Astrocyte of the hippocampus (primary cell): ENCODE data around the gene TMEM63A.
"Not testable (repeated sequence)": the region's sequence is repeated elsewhere in the genome, so short reads cannot be mapped to it uniquely, and the experiment has no call there.

Experiments
- DNase-seq: peaks from one replicate; pipeline ENCODE4 v3.0.0; 2011; ENCODE audit warnings: low read depth, low spot score

Gene TMEM63A

DNA sequence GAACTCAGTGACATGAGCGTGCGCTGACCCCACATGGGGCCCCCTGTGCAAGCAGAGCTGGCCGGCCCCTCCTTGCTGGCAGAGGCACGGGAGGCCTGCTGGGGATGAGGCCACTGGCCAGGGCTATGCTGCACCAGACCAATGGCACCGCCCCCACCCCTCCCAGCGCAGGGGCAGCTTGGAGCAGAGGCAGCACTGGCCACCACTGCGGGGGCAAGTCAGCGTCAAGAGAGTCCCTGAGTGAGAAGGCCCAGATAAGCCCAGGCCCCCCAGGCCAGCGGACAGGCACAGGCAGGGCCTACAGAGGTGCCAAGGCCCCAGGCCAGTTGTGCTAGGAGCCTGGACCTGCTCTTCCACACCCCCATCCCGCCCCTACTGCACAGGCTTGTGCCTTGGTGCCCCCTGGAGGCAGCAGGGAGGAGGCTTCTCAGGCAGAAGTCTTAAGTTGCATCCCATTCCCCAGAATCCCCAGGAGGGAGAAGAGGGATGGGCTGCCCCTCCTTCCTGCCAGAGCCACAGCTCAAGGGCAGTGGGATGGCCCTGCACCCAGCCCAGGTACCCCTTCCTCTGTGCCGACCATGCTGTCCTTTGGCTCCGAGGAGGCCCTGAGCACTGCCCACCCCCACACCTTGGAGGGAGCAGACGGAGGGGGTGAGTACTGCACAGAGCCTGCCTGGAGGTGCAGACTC lies 36.5 kb downstream of the TMEM63A start:
- DNase-seq: peak; percentile 88

DNA sequence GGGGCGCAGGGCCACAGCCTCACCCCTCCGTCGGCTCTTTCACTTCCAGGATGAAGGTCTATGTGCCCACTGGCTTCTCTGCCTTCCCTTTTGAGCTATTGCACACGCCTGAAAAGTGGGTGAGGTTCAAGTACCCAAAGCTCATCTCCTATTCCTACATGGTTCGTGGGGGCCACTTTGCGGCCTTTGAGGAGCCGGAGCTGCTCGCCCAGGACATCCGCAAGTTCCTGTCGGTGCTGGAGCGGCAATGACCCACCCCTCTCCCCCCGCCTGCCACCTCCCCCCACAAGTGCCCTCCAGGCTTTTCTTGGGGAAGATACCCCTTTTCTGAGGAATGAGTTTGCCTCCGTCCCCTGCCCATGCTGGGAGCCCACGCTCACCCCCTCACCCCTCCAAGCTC lies 37.1 kb downstream of the TMEM63A start:
- DNase-seq: no peak

DNA sequence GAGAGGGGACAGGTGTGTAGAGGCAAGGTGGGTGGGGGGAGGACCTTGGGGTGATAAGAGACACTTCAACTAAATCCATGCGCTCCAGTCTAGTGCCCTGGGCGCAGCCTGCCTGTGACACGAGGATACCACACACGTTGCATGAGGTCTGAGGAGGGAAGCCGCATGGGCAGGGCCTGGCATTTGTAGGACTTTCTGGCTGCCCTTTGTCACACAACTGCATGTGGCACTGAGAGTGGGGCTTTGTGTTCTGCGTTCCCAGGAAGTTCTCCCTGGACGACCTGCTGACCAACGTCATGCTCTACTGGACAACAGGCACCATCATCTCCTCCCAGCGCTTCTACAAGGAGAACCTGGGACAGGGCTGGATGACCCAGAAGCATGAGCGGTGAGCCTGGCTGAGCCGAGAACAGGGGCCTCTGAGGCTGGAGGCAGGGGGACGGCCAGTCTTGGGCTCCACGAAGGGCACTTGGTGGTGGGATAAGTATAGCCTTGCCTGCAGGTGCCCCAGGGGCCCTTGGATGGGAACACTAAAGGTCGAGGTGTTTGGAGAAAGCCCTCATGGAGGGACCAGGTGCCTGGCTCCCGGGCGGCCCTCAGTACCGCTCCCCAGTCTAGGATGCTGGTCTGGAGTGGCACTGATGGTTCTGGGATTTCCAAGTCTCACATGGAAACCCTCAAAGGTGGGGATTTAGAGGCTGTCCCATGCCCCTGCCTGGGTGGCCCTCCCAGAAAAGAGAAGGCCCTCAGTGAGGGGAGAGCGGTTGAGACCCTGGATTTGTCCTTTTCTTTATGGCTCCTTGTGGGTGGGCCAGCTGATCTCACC lies 37.7 kb downstream of the TMEM63A start:
- DNase-seq: no peak

DNA sequence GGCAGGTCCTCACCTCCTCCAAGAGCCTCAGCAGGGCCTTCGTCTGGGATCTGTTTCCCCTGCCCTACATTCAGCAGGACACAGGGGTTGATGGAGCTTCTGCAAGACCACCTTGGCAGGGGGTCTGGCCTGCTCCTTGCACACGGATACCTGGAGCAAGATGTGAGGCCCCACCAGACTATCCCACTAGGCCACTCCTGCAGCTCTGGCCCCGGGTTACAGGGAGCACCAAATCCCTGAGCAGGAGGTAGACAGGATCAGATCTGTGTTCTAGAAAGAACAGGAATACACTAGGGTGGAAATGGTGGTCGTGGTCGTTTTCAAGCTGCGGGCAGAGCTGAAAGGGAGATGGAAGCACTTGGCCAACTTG lies 38.8 kb downstream of the TMEM63A start:
- DNase-seq: no peak

DNA sequence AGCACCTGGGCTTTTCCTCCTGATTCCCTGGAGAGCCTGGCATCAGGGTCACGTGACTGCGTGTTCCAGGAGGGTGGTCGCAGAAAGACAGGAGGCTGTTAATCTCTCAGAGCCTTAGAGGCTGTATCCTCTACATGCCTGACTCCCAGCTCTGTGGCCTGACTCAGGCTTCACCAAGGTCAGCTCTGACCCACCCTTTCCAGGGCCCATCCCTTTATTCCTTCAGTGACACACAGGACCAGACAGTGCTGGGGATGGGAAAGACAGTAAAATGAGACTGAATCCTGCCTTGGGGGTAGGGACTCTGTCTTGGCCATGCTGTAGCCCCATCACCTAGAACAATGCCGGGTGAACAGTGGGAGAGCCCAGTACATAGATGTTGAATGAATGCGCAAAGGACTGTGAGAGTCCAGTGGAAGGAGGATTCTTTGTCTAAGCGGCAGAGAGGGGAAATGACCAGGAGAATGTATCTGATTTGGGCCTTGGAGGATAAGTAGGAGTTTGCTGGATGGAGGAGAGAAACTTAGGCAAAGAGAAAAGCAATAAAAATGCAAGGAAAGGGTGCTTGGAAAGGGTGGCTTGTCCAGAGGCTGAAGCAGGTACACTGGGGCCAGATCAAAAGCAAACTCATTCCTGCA lies 39.3 kb downstream of the TMEM63A start:
- DNase-seq: no peak

DNA sequence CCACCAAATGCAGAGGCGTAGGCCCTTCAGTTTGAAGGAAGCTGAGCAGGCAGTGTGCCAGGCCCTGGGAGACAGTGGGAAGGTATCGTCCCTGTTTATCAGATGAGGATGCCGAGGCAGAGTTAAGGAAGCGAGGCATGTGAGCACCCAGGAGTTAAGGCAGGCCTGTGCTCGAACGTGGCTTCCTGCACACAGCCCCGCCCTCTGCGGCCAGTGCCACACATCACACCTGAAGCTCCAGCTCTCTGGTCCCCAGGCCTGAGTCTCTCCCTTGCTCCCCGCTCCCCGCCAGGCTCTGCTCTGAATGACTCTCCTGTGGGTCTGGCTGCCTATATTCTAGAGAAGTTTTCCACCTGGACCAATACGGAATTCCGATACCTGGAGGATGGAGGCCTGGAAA lies 40.1 kb downstream of the TMEM63A start:
- DNase-seq: no peak

DNA sequence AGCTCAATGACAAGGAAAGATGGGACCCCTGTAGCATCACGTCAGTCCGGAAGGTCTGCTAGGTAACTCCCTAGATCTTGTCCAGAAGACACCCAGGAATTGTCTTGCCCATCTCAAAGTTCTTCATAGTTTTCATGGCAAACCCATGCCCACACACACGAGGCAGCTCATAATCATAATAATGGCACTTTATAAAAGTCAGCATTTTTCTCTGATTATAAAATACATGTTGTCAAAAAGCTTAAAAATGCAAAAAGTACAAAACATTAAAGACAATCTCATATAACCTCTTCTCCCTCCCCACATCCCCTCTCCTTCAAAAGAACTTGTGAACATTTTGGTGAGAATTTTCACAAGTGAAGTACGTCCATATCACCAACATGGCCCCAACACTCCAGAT lies 41.5 kb downstream of the TMEM63A start:
- no peak for DNase-seq

DNA sequence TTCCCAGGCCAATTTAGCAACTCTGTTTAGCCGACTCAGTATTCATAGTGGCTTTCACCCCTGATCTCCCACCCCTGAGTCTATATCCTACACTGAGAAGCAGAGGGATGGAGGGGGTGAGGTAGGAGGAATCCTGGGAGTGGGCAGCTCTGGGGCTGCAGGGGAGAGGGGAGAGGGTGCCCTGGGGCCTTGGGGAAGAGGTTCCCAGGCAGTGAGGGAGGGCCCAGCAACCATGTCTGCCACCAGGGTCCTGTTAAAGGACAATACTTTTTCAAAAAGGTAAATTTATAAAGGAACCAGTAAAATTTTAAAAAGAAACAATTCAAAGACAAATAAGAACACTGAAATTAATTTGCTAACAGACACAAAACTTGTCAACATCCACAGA lies 42.0 kb downstream of the TMEM63A start:
- no peak for DNase-seq

DNA sequence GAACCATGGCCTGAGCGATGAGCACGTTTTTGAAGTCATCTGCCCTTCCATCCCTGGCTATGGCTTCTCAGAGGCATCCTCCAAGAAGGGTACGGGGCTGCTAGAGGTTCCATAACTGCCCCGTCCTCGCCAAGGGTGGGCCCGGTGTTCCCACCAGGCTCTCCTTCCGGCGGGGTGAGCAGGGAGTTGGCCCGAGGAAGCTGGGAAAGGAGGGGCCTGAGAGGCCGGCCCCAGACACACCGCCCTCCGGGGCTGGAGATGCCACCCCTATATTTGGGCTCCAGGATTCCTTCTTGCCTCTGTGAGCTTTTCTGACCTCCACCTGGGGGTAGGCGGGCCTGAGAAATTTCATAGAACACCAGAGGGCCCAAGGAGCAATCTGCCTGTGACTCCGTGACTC lies 43.4 kb downstream of the TMEM63A start:
- no peak for DNase-seq

DNA sequence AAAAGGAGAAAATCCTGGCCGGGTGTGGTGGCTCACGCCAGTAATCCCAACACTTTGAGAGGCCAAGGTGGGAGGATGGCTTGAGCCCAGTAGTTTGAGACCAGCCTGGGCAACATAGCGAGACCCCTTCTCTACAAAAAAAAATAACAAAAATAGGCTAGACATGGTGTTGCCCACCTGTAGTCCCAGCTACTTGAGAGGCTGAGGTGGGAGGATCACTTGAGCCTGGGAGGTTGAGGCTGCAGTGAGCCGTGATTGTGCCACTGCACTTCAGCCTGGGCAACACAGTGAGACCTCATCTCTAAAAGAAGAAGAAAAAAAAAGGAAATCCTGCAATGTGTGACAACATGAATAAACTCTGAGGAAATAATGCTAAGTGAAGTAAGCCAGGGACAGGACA lies 45.9 kb downstream of the TMEM63A start:
- not testable (repeated sequence) for DNase-seq

DNA sequence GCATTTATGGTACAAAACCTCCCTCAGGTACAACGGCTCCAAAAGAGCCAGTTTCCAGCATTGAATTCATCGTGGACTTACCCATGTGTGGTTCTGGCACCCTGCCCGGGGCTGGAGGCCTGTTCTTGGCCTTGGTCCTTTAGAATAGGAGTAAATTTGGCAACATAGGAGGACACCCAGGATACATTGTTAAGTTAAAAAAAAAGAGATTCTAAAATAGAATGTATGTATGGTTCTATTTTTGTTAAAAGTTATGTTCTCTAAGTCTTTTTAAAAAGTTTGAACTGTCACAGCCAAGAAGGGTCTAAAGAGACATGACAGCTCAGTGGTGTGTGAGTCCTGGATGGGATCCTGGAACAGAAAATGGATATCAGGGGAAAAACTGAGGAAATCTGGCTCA lies 46.3 kb downstream of the TMEM63A start:
- peak; percentile 71 for DNase-seq

DNA sequence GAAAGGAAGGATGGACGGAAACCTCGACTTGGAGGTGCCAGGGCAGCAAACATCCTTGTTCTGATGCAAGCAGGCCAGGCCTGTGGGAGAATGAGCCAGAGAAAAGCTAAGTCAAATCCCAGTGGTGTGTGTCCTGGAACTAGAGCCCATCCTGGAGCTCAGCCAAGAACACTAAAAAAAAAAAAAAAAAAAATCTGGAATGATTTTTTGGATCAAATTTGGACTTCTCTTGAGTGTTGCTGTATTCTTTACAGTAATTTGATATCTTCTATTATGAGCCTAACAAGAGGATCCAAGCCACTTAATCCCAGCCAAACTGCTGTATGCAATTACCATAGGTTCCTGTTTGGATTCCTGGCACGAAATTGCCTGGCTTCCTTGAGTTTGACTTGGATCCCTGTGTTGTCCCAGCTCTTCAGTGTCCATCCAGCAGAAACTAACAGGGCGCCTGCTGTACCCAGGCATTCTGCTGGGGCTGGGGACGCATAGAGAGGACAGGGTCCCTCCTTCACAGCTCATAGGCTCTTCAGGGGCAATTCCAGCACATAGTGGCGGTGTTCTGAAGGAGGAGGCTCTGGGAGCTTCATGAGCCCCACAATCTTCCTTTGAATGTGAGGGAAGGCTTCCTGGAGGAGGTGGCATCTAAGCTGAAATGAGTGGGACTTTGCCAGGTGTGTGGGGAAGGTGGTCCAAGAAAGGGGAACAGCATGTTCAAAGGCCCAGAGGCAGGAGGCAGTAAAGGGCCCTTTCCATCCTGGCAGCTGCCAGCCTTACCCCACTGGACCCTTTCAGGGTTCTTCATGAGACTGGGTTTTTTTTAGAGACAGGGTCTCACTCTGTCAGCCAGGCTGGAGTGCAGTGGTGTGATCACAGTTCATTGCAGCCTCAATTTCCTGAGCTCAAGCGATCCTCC lies 47.5 kb downstream of the TMEM63A start:
- peak; percentile 56 for DNase-seq

DNA sequence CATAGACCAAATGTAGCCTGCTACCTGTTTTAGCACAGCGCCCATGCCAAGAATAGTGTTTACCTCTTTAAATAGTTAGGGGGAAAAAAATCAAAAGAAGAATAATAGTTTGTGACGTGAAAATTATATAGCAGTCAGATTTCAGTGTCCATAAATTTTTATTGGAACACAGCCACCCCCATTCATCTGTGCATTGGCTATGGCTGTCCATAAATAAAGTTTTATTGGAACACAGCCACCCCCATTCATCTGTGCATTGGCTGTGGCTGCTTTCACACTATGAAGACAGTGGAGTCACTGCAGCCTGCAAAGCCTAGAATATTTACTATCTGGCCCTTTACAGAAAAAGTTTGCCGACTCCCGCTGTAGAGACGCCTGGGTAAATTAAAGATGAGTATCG lies 51.3 kb downstream of the TMEM63A start:
- DNase-seq: no peak

DNA sequence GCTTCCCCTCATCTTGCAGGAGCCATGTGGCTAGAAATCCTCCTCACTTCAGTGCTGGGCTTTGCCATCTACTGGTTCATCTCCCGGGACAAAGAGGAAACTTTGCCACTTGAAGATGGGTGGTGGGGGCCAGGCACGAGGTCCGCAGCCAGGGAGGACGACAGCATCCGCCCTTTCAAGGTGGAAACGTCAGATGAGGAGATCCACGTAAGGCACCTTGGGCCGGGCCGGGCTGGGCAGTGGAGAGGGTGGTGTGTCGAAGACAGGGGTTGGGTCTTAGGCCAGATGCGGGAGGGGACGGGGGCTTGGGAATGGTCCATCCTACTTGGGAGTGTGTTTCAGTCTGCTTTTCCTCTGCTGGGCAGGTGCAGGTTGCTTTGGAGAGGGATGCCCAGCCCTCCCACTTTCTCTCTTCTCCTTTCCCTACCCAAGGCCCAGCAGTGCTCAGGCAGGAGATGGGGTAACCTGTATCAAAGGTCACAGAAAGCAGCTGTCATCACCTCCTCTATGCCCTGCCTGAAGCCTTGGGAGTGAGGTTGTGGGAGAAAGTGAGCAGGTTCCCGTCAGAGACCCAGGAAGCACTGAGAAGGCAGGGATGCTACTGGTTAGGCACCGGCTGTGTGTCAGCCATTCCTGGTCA lies 53.4 kb downstream of the TMEM63A start:
- no peak for DNase-seq

DNA sequence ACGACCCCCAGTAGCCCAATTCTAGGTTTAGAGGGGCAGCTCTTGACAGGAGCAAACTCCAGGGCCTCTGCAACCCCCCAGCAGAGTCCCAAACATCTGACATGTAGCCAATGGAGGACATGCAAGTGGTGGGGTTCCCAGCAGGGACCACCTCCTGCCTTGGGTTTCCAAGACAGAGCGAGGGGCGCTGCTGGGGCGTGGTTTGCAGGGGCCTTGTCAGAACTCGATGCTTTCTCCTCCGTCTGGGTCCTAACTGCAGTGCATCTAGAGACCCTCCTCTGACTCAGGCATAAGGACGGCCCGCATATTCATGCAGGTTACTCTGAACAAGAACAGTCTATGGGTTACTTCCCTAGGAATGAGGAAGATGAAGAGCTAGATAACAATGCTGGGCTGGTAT lies 55.1 kb downstream of the TMEM63A start:
- DNase-seq: no peak

DNA sequence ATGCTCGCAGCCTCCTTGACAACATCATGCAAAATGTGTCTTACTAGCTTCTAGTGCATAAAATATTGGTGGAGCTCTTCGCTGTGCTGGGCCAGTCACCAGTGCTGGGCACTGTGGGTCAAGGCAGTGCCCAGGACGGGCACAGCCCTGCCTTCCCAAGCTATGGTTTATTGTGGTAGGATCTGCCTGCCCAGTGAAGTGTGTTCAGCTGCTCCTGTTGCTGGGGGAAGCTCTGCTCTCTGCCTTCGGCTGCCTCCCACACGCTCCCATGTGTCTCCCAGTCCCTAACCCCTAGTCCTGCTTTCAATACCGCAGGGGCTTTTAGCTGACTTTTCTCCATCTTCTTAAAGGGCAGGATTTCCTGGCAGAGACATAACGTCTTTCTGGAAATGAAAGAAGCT lies 56.6 kb downstream of the TMEM63A start:
- no peak for DNase-seq

DNA sequence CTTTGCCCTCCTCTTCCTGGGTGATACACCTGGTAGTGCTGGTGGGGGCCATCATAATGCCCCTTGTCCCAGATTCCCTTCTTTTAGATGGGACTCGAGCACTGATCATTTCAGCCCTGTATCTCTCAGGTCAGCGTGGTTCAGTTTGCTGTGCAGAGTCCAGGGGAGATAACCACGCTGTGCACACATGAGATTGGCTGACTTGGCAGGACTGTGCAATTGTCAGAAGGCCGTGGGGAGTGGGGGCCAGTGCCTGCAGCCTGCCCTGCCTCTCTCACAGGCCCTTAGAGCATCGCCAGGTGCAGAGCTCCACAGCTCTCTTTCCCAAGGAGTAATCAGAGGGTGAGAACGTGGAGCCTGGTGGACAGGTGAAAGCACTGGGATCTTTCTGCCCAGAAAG lies 57.1 kb downstream of the TMEM63A start:
- no peak for DNase-seq

DNA sequence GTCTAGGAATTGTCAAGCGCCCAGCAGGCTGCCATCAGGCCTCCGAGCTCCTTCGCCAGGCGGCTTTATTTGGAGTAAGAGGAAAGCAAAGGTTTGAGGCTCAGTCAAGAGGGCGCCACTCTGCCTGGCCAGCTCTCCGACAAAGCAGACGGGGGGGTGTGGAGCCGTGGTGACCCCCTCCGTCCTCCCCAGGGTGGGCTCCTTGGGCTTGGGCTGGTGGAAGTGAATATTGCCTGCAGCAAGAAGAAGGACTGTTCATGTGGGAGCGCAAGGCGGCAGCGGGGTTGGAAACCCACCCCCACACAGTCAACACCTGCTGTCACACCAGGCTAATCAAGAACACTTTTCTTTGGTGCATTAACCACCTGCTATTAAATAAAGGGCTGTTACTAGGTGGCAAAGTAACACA lies 57.6 kb downstream of the TMEM63A start:
- DNase-seq: no peak

DNA sequence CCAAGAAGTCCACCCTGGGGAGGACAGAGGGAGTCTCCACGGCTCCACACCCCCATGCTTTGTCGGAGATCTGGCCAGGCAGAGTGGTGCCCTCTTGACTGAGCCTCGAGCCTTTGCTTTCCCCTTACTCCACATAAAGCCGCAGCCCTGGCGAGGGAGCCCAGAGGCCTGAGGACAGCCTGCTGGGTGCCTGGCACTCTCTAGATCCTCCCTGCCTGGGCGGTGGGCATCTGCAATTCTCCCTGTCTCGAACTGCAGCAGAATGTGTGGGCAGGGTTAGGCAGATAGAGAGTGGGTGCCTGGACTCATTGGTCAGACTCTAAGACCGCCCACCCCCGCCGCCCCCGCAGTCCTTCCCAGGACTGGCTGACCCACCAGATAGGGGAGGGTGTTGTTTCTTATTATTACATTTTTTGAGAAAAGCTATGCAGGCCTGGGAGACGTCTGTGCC lies 58.3 kb downstream of the TMEM63A start:
- DNase-seq: no peak

DNA sequence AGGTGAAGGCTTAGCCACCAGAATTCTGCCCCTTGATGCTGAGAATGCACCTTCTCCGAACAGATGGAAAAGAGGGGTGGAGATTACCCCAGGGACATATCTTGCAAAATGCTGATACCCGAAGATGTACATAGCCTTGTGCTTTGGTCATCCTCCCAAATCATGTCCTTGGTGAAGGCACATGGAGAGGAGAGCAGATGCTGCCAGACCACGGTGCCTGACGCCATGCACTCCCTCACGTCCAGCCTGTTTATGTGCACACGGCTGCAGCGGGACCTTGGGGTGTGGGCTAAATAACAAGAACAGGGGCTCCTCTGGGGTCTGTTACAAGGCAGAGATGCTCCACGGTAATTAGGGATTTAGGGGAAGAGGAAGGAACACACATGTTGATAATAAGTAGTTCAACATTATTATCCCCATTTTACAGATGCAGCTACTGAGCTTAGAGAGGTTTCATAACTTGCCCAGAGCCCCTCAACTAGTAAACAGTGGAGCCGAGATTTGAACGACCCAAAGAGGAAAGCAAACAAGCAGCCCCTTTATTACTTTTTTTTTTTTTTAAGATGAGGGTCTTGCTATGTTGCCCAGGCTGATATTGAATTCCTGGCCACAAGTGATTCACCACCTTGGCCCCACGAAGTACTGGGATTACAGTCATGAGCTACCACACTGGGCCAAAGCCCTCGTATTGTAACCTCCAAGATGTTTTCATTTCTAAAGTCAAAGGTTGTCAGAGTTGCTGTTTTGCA lies 59.4 kb downstream of the TMEM63A start:
- DNase-seq: no peak
